SK-N-SH treated with all-trans-retinoic acid at 6 μM for 48 hours (cell line): Measurements from ENCODE around the gene KRT74.

Source experiments
- ATAC-seq: fragments of 200-7000 bp; cut with Tn5 transposase; 3 replicates; pipeline ENCODE4 v1.9.1; 2020; ENCODE audit warnings: mild to moderate bottlenecking, moderate library complexity
- ARNTL ChIP-seq: fragments of 450-650 bp; formaldehyde crosslinking; IDR thresholded peaks from 2 replicates; pipeline ENCODE4 v1.5.0; 2020; ENCODE audit warnings: low read depth, mild to moderate bottlenecking, moderate library complexity, borderline replicate concordance
- BACH2 ChIP-seq: fragments of 250-450 bp; sonication (Bioruptor Pico); IDR thresholded peaks from 2 replicates; pipeline ENCODE4 v1.9.0; 2021; ENCODE audit warnings: mild to moderate bottlenecking, borderline replicate concordance
- CREB5 ChIP-seq: fragments of 250-450 bp; sonication (Bioruptor Pico); IDR thresholded peaks from 2 replicates; pipeline ENCODE4 v1.5.1; 2020; ENCODE audit warnings: low read depth, mild to moderate bottlenecking, moderate library complexity
- CSDC2 ChIP-seq: fragments of 250-450 bp; sonication (Bioruptor Pico); IDR thresholded peaks from 2 replicates; pipeline ENCODE4 v1.5.0; 2020; ENCODE audit warnings: mild to moderate bottlenecking, moderate library complexity
- CSRNP3 ChIP-seq: fragments of 250-450 bp; sonication (Bioruptor Pico); IDR thresholded peaks from 2 replicates; pipeline ENCODE4 v1.5.1; 2021; ENCODE audit warnings: mild to moderate bottlenecking, moderate library complexity
- ESRRG ChIP-seq: fragments of 250-450 bp; sonication (Bioruptor Pico); IDR thresholded peaks from 2 replicates; pipeline ENCODE4 v1.6.1; 2021; ENCODE audit warnings: mild to moderate bottlenecking
- GLIS3 ChIP-seq: fragments of 250-450 bp; sonication (Bioruptor Pico); IDR thresholded peaks from 2 replicates; pipeline ENCODE4 v1.5.0; 2020; ENCODE audit warnings: mild to moderate bottlenecking, moderate library complexity
- ISL1 ChIP-seq: fragments of 250-450 bp; sonication (Bioruptor Pico); IDR thresholded peaks from 2 replicates; pipeline ENCODE4 v2.1.2; 2022; ENCODE audit warnings: mild to moderate bottlenecking, moderate library complexity
- OSR1 ChIP-seq: fragments of 250-450 bp; sonication (Bioruptor Pico); IDR thresholded peaks from 2 replicates; pipeline ENCODE4 v1.8.0; 2022; ENCODE audit warnings: moderate library complexity, mild to moderate bottlenecking, inconsistent platforms
- POU6F1 ChIP-seq: fragments of 250-450 bp; sonication (Bioruptor Pico); IDR thresholded peaks from 2 replicates; pipeline ENCODE4 v1.8.0; 2021; ENCODE audit warnings: low read depth, mild to moderate bottlenecking, moderate library complexity, borderline replicate concordance
- SNAI2 ChIP-seq: fragments of 250-450 bp; sonication (Bioruptor Pico); IDR thresholded peaks from 2 replicates; pipeline ENCODE4 v1.5.0; 2020; ENCODE audit warnings: mild to moderate bottlenecking, moderate library complexity
- ZC3H10 ChIP-seq: fragments of 250-450 bp; sonication (Bioruptor Pico); IDR thresholded peaks from 2 replicates; pipeline ENCODE4 v1.5.1; 2021; ENCODE audit warnings: mild to moderate bottlenecking, moderate library complexity
- ZFP3 ChIP-seq: fragments of 250-450 bp; sonication (Bioruptor Pico); IDR thresholded peaks from 2 replicates; pipeline ENCODE4 v1.5.0; 2020; ENCODE audit warnings: mild to moderate bottlenecking, moderate library complexity
- ZFP30 ChIP-seq: fragments of 450-650 bp; formaldehyde crosslinking; IDR thresholded peaks from 2 replicates; pipeline ENCODE4 v1.5.0; 2022; ENCODE audit warnings: mild to moderate bottlenecking, moderate library complexity
- ZNF565 ChIP-seq: fragments of 450-650 bp; formaldehyde crosslinking; conservative IDR thresholded peaks from 2 replicates; pipeline ENCODE4 v1.5.0; 2020; ENCODE audit warnings: low read depth, mild to moderate bottlenecking, moderate library complexity
- ZNF8 ChIP-seq: fragments of 450-650 bp; formaldehyde crosslinking; IDR thresholded peaks from 2 replicates; pipeline ENCODE4 v1.5.0; 2020; ENCODE audit warnings: mild to moderate bottlenecking, moderate library complexity
- TF ChIP-seq, protein P1 (sequence below): fragments of 250-450 bp; sonication (Bioruptor Pico); IDR thresholded peaks from 2 replicates; pipeline ENCODE4 v1.5.0; 2020; ENCODE audit warnings: mild to moderate bottlenecking, moderate library complexity

The KRT74 gene

DNA sequence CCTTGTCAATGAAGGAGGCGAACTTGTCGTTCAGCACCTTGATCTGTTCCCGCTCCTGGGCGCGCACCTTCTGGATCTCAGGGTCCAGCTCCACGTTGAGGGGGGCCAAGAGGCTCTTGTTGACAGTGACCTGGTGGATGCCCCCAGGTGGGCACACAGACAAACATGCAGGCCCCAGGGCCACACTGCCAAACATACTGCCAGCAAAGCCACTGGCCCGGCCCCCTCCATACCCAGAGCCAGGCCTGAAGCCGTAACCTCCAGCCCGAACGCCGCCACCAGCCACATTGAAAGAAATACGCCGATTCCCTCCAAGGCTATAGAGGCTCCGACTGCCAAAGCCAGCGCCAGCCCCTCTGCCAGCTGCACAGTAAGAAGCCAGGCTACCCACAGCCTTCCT, 337 bp downstream of the KRT74 start:
- no peak for ATAC-seq
- TF ChIP-seq ZFP3 (CRISPR knock-in tag) = no peak
- TF ChIP-seq, protein P1, sequence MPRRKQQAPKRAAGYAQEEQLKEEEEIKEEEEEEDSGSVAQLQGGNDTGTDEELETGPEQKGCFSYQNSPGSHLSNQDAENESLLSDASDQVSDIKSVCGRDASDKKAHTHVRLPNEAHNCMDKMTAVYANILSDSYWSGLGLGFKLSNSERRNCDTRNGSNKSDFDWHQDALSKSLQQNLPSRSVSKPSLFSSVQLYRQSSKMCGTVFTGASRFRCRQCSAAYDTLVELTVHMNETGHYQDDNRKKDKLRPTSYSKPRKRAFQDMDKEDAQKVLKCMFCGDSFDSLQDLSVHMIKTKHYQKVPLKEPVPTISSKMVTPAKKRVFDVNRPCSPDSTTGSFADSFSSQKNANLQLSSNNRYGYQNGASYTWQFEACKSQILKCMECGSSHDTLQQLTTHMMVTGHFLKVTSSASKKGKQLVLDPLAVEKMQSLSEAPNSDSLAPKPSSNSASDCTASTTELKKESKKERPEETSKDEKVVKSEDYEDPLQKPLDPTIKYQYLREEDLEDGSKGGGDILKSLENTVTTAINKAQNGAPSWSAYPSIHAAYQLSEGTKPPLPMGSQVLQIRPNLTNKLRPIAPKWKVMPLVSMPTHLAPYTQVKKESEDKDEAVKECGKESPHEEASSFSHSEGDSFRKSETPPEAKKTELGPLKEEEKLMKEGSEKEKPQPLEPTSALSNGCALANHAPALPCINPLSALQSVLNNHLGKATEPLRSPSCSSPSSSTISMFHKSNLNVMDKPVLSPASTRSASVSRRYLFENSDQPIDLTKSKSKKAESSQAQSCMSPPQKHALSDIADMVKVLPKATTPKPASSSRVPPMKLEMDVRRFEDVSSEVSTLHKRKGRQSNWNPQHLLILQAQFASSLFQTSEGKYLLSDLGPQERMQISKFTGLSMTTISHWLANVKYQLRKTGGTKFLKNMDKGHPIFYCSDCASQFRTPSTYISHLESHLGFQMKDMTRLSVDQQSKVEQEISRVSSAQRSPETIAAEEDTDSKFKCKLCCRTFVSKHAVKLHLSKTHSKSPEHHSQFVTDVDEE (CRISPR knock-in tag) = no peak
- no peak for TF ChIP-seq CREB5 (CRISPR knock-in tag)
- no peak for TF ChIP-seq ZC3H10
- no peak for TF ChIP-seq CSDC2 (CRISPR knock-in tag)
- no peak for TF ChIP-seq OSR1 (CRISPR knock-in tag)
- no peak for TF ChIP-seq ZFP30 (CRISPR knock-in tag)
- no peak for TF ChIP-seq SNAI2 (CRISPR knock-in tag)

GRCh38 chr12:52570511-52570910, 3.1 kb downstream of the KRT74 start:
- TF ChIP-seq BACH2 (CRISPR knock-in tag) = no peak
- ATAC-seq = no peak

DNA sequence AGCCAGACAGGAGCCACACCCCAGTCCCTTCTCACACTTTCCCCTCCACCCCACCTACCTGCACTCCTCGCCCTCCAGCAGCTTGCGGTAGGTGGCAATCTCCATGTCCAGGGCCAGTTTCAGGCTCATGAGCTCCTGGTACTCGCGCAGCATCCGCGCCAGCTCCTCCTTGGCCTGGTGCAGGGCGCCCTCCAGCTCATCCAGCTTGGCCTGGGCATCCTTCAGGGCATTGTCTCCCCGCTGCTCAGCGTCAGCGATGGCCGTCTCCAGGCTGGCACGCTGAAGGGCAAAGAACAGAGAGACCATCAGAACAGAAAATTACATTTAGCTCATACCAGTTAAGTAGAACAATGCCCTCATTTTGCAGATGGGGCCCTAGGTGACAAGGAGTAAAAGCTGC, 5.5 kb downstream of the KRT74 start:
- TF ChIP-seq ZNF565 = no peak
- no peak for TF ChIP-seq ISL1 (CRISPR knock-in tag)
- no peak for TF ChIP-seq ESRRG
- TF ChIP-seq POU6F1 (CRISPR knock-in tag) = no peak
- TF ChIP-seq, protein P1 (CRISPR knock-in tag) = no peak
- no peak for TF ChIP-seq OSR1 (CRISPR knock-in tag)
- TF ChIP-seq SNAI2 (CRISPR knock-in tag) = no peak
- TF ChIP-seq ZFP3 (CRISPR knock-in tag) = no peak
- no peak for ATAC-seq

- ATAC-seq = no peak
- TF ChIP-seq ZNF8 (CRISPR knock-in tag) = no peak
- no peak for TF ChIP-seq OSR1 (CRISPR knock-in tag)
- TF ChIP-seq GLIS3 (CRISPR knock-in tag) = no peak
- TF ChIP-seq CSRNP3 (CRISPR knock-in tag) = no peak
- TF ChIP-seq CREB5 (CRISPR knock-in tag) = no peak
- TF ChIP-seq ESRRG = no peak
- no peak for TF ChIP-seq ZFP30 (CRISPR knock-in tag)
- no peak for TF ChIP-seq ARNTL (CRISPR knock-in tag)
Observed at GRCh38 chr12:52566847-52567291, 6.8 kb downstream of the KRT74 start.
